GM19035 (cell line): ENCODE data around the gene PAOX.
"Not testable (repeated sequence)": the region's sequence is repeated elsewhere in the genome, so short reads cannot be mapped to it uniquely, and the experiment has no call there.

ENCODE experiments used
- ATAC-seq: cut with Tn5 transposase; IDR thresholded peaks from one replicate; pipeline ENCODE4 v1.9.1; 2021; ENCODE audit not compliant: unreplicated experiment

PAOX gene

GRCh38 chr10:133383551-133383950, 4.5 kb downstream of the PAOX start:
- no peak for ATAC-seq

GRCh38 chr10:133384071-133384470, 5.0 kb downstream of the PAOX start:
- ATAC-seq, result no peak

GRCh38 chr10:133385214-133385613, 6.2 kb downstream of the PAOX start:
- no peak for ATAC-seq

- not testable (repeated sequence) for ATAC-seq
Measured at GRCh38 chr10:133386951-133387350, 7.9 kb downstream of the PAOX start.

- ATAC-seq, result no peak
Measured at GRCh38 chr10:133388236-133388972, 9.3 kb downstream of the PAOX start.

- peak; percentile 79 for ATAC-seq
Measured at GRCh38 chr10:133388973-133389818, 10.1 kb downstream of the PAOX start.

- no peak for ATAC-seq
Measured at GRCh38 chr10:133390597-133391248, 11.7 kb downstream of the PAOX start.

GRCh38 chr10:133391249-133391635, 12.2 kb downstream of the PAOX start:
- no peak for ATAC-seq

GRCh38 chr10:133391761-133392518, 12.9 kb downstream of the PAOX start:
- ATAC-seq, result no peak

GRCh38 chr10:133393401-133394063, 14.5 kb downstream of the PAOX start:
- ATAC-seq, result no peak

GRCh38 chr10:133394064-133394663, 15.1 kb downstream of the PAOX start, which contains the start of gene MTG1:
Gene MTG1, plus strand, starts transcription at chr10:133394157. Its CDS starts 64 bp downstream, at chr10:133394221.
- peak; percentile 71 for ATAC-seq

GRCh38 chr10:133394801-133395221, 15.7 kb downstream of the PAOX start:
- no peak for ATAC-seq

GRCh38 chr10:133396035-133396624, 17.1 kb downstream of the PAOX start:
- no peak for ATAC-seq

GRCh38 chr10:133397938-133398337, 18.9 kb downstream of the PAOX start:
- ATAC-seq, result no peak

- ATAC-seq, result no peak
Measured at GRCh38 chr10:133399123-133399601, 20.1 kb downstream of the PAOX start.

- ATAC-seq, result peak; percentile 69
Measured at GRCh38 chr10:133400624-133401424, 21.8 kb downstream of the PAOX start.

- peak; percentile 7 for ATAC-seq
Measured at GRCh38 chr10:133401500-133401899, 22.4 kb downstream of the PAOX start.

GRCh38 chr10:133401981-133402725, 23.1 kb downstream of the PAOX start:
- no peak for ATAC-seq
